ENCODE results near the gene ATXN7.

Gene ATXN7

GRCh38 chr3:63864965-63865327 is 1.3 kb downstream of the ATXN7 start:
- DNase-seq (ENCODE audit: low spot score) = no peak

- no peak for DNase-seq (ENCODE audit: low spot score)
Observed at GRCh38 chr3:63867225-63867624, 3.6 kb downstream of the ATXN7 start.

- no peak for DNase-seq (ENCODE audit: low spot score)
Observed at GRCh38 chr3:63869940-63870614, 6.4 kb downstream of the ATXN7 start.

GRCh38 chr3:63870615-63871005 is 6.9 kb downstream of the ATXN7 start:
- no peak for DNase-seq (ENCODE audit: low spot score)

GRCh38 chr3:63872135-63872924 is 8.7 kb downstream of the ATXN7 start:
- peak; percentile 22 for DNase-seq (ENCODE audit: low spot score)

GRCh38 chr3:63874769-63875168 is 11.1 kb downstream of the ATXN7 start:
- no peak for DNase-seq (ENCODE audit: low spot score)

- no peak for DNase-seq (ENCODE audit: low spot score)
Observed at GRCh38 chr3:63875510-63875909, 11.8 kb downstream of the ATXN7 start.

GRCh38 chr3:63876260-63876659 is 12.6 kb downstream of the ATXN7 start:
- no peak for DNase-seq (ENCODE audit: low spot score)

GRCh38 chr3:63877737-63878393 is 14.2 kb downstream of the ATXN7 start:
- no peak for DNase-seq (ENCODE audit: low spot score)

GRCh38 chr3:63878394-63879060 is 14.9 kb downstream of the ATXN7 start:
- DNase-seq (ENCODE audit: low spot score) = no peak

GRCh38 chr3:63880653-63881052 is 17.0 kb downstream of the ATXN7 start:
- DNase-seq (ENCODE audit: low spot score) = no peak

GRCh38 chr3:63886858-63887257 is 23.2 kb downstream of the ATXN7 start:
- DNase-seq (ENCODE audit: low spot score) = no peak

- DNase-seq (ENCODE audit: low spot score) = no peak
Observed at GRCh38 chr3:63891518-63891917, 27.9 kb downstream of the ATXN7 start.

- no peak for DNase-seq (ENCODE audit: low spot score)
Observed at GRCh38 chr3:63892773-63893352, 29.2 kb downstream of the ATXN7 start.

GRCh38 chr3:63895422-63896189 is 31.9 kb downstream of the ATXN7 start:
- no peak for DNase-seq (ENCODE audit: low spot score)

- DNase-seq (ENCODE audit: low spot score) = no peak
Observed at GRCh38 chr3:63896332-63897030, 32.8 kb downstream of the ATXN7 start.

GRCh38 chr3:63900010-63900409 is 36.3 kb downstream of the ATXN7 start:
- no peak for DNase-seq (ENCODE audit: low spot score)

- DNase-seq (ENCODE audit: low spot score) = no peak
Observed at GRCh38 chr3:63900459-63900858, 36.8 kb downstream of the ATXN7 start.

GRCh38 chr3:63905731-63906620 is 42.3 kb downstream of the ATXN7 start:
- no peak for DNase-seq (ENCODE audit: low spot score)
